PC-3 (cell line): ENCODE measurements around the gene ANKRD29. TPM values are rescaled to one million over a fixed set of nuclear protein-coding genes. Genes with fewer than 3 reads are reported as not detected.

Source experiments
- ATAC-seq: fragments of 200-7000 bp; cut with Tn5 transposase; 2 replicates; pipeline ENCODE4 v1.9.1; 2020; ENCODE audit warnings: mild to moderate bottlenecking, moderate library complexity
- BruUV-seq: library from RNA; stranded (reverse); fragments of 400-500 nt; replicated peaks from 2 replicates; lab custom pipeline; 2021; lab: Mats Ljungman, UMichigan
- CTCF ChIA-PET: fragments of 300-600 bp; sonication (Branson Sonifier 250); formaldehyde crosslinking; loops from one replicate; lab custom pipeline; 2022; ENCODE audit warnings: antibody characterized with exemption; lab: Charles Lee
- POLR2A ChIA-PET: fragments of 300-600 bp; sonication (Branson Sonifier 250); formaldehyde crosslinking; loops from one replicate; lab custom pipeline; 2022; ENCODE audit warnings: antibody characterized with exemption; ENCODE audit not compliant: unreplicated experiment; lab: Charles Lee
- DNase-seq: peaks from one replicate; pipeline ENCODE4 v3.0.0-alpha.2; 2015
- H2AFZ ChIP-seq: fragments of 300-600 bp; sonication (generic); 2 replicates; pipeline ENCODE4 v1.6.0; 2016; ENCODE audit warnings: antibody characterized with exemption, low read length
- H3F3A ChIP-seq: fragments of 300-600 bp; sonication (generic); one replicate; pipeline ENCODE4 v1.6.0; 2017; ENCODE audit warnings: antibody characterized with exemption, low read length, control low read depth, mild to moderate bottlenecking; ENCODE audit not compliant: unreplicated experiment
- H3K27ac ChIP-seq: fragments of 300-600 bp; sonication (generic); 2 replicates; pipeline ENCODE4 v1.5.1; 2016; ENCODE audit warnings: mild to moderate bottlenecking, low read length
- H3K27me3 ChIP-seq: fragments of 300-600 bp; sonication (generic); 2 replicates; pipeline ENCODE4 v1.6.1; 2016; ENCODE audit warnings: low read length, mixed read lengths
- H3K36me3 ChIP-seq: fragments of 300-600 bp; sonication (generic); 2 replicates; pipeline ENCODE4 v1.6.1; 2016; ENCODE audit warnings: low read depth, mixed run types, low read length, mixed read lengths
- H3K4me1 ChIP-seq: fragments of 300-600 bp; sonication (generic); 2 replicates; pipeline ENCODE4 v1.5.1; 2016; ENCODE audit warnings: low read length; ENCODE audit not compliant: insufficient read depth
- H3K4me2 ChIP-seq: fragments of 300-600 bp; sonication (generic); 2 replicates; pipeline ENCODE4 v1.6.0; 2016; ENCODE audit warnings: low read length
- H3K4me3 ChIP-seq: fragments of 300-600 bp; sonication (generic); 2 replicates; pipeline ENCODE4 v1.5.1; 2016; ENCODE audit warnings: mild to moderate bottlenecking, low read length, mixed read lengths
- H3K79me2 ChIP-seq: fragments of 300-600 bp; sonication (generic); 2 replicates; pipeline ENCODE4 v1.6.1; 2017; ENCODE audit warnings: low read length, mixed read lengths
- H3K9ac ChIP-seq: fragments of 300-600 bp; sonication (generic); 2 replicates; pipeline ENCODE4 v1.6.0; 2016; ENCODE audit warnings: mild to moderate bottlenecking, low read length
- H3K9me2 ChIP-seq: fragments of 300-600 bp; sonication (generic); replicated peaks from 2 replicates; pipeline ENCODE4 v1.6.1; 2016; ENCODE audit warnings: mixed run types, low read length, mixed read lengths
- H3K9me3 ChIP-seq: fragments of 300-600 bp; sonication (generic); 2 replicates; pipeline ENCODE4 v1.6.1; 2016; ENCODE audit warnings: low read length, mixed read lengths
- H4K20me1 ChIP-seq: fragments of 300-600 bp; sonication (generic); 2 replicates; pipeline ENCODE4 v1.6.1; 2016; ENCODE audit warnings: low read length, mixed read lengths
- CTCF ChIP-seq: fragments of 300-600 bp; sonication (generic); conservative IDR thresholded peaks from 2 replicates; pipeline ENCODE4 v1.5.1; 2017; ENCODE audit warnings: antibody characterized with exemption, low read depth, mild to moderate bottlenecking, low read length
- EZH2 ChIP-seq: fragments of 300-600 bp; sonication (generic); IDR thresholded peaks from one replicate; pipeline ENCODE4 v1.6.1; 2017; ENCODE audit warnings: antibody characterized with exemption, mild to moderate bottlenecking, low read length; ENCODE audit not compliant: unreplicated experiment
- EZH2phosphoT487 ChIP-seq: fragments of 300-600 bp; sonication (generic); IDR thresholded peaks from 2 replicates; pipeline ENCODE4 v1.6.1; 2018; ENCODE audit warnings: mild to moderate bottlenecking, antibody characterized with exemption, low read length, borderline replicate concordance
- intact Hi-C: fragments of 100-400 bp; cut with micrococcal nuclease; formaldehyde crosslinking; loops from 2 replicates; pipeline ENCODE4 v1.9.0; 2023
- total RNA-seq: library from RNA; depleted of rRNA; stranded (reverse); fragments of >200 nt; gene quantifications from 2 replicates; pipeline ENCODE4 v1.2.3, GENCODE V29; 2014

Gene ANKRD29
- total RNA-seq, 1 experiment from 2014 or later, result 31.0 TPM

DNA sequence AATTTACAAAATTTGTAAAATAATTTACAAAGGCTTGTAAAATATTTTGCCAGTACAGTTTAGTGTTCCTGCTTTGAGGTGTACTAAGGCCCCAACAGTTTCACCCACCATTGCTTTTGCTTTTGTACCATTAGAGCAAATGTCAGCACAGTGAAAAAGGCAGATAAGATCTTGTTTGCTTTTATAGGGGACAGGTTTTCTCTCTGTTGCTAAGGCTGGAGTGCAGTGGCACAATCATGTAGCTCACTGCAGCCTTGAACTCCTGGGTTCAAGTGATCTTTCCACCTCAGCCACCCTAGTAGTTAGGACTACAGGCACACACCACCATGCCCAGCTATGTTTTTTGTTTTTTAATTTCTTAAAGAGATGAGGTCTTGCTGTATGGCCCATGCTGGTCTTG lies 56.8 kb downstream of the ANKRD29 start:
- Histone ChIP-seq H3K27ac (no peak overlapping the region), H3K27me3 (no peaks in the 10 kb centered on the region), H4K20me1 (no peaks in the 10 kb centered on the region), H3K9me3 (no peaks in the 10 kb centered on the region), H3K9me2 (no peaks in the 10 kb centered on the region), H3K36me3 (no peaks in the 10 kb centered on the region), H3K9ac (no peak overlapping the region), H3K4me3 (no peak overlapping the region), H2AFZ (no peak overlapping the region), H3F3A (no peaks in the 10 kb centered on the region), H3K4me2 (no peak overlapping the region), H3K79me2 (no peaks in the 10 kb centered on the region), H3K4me1 (0 out of 2 replicates have a peak, but pooled peaks cover 3% of the 10 kb centered on the region)
- intact Hi-C loops, result no loop called here
- CTCF ChIA-PET, result no interaction called here
- no peak for TF ChIP-seq CTCF
- POLR2A ChIA-PET, result no interaction called here
- ATAC-seq (no peak), DNase-seq (no peak)
- no TSS peak for BruUV-seq

DNA sequence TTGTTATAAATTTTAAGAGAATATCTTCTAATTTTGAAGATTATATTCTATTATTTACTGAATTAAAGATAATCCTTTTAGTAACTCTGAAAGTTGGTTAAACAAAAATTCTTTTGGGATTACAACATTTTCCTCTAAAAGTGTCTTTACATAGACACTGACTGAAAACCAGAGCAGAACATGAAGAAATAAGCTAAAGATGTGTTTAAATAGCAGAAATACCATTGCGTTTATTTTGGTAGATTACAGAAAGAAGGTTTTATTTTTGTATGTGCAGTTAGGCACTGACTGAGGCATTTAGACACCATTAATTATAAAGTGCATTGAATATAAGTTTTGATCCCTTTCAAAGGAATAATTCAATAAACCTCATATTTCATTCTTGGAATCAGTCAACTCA lies 62.9 kb downstream of the ANKRD29 start:
- ChIA-PET POLR2A (no interaction called here), CTCF (no interaction called here)
- Histone ChIP-seq H3K4me2 (no peak overlapping the region), H3K27ac (no peak overlapping the region), H3K36me3 (no peaks in the 10 kb centered on the region), H3K4me1 (peaks cover under 1% of the 10 kb centered on the region), H3K9me3 (no peaks in the 10 kb centered on the region), H2AFZ (no peak overlapping the region), H3K4me3 (no peak overlapping the region), H3K27me3 (no peaks in the 10 kb centered on the region), H3F3A (no peaks in the 10 kb centered on the region), H3K9me2 (no peaks in the 10 kb centered on the region), H4K20me1 (no peaks in the 10 kb centered on the region), H3K9ac (no peak overlapping the region), H3K79me2 (no peaks in the 10 kb centered on the region)
- intact Hi-C loops, result no loop called here
- no TSS peak for BruUV-seq
- no peak for DNase-seq
- TF ChIP-seq EZH2 (no peak), EZH2phosphoT487 (no peak), CTCF (no peak)
- no peak for ATAC-seq

DNA sequence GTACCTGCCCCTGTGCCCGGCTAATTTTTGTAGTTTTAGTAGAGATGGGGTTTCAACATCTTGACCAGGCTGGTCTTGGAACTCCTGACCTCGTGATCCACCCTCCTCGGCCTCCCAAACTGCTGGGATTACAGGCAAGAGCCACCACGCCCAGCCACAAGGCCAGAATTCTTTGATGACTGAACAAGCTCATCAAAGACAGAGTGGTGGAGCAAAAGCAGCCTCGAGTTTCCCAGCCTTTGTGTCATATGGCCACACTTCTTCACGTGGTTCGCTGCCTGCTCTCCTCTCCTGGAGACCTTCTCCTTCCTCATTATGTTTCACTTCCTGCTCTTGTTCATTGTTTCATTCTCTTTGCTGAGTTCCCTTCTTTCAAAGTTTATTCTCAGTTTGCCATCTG lies 66.5 kb downstream of the ANKRD29 start:
- no peaks in the 10 kb centered on the region for H4K20me1 ChIP-seq
- no peak for TF ChIP-seq EZH2phosphoT487
- TF ChIP-seq EZH2, result no peak
- TF ChIP-seq CTCF, result no peak
- H2AFZ ChIP-seq, result no peak overlapping the region
- H3F3A ChIP-seq, result no peaks in the 10 kb centered on the region
- H3K4me1 ChIP-seq, result peaks cover 22% of the 10 kb centered on the region
- H3K36me3 ChIP-seq, result no peaks in the 10 kb centered on the region
- no peaks in the 10 kb centered on the region for H3K9me2 ChIP-seq
- intact Hi-C loops, result no loop called here
- H3K4me3 ChIP-seq, result no peak overlapping the region
- POLR2A ChIA-PET, result interaction anchor here (0.5 to 0.6 kb wide), 2 partner anchors 8 to 277 kb away, joined by 3 read pairs; no protein-coding TSS in a partner anchor
- CTCF ChIA-PET, result no interaction called here
- H3K27me3 ChIP-seq, result no peaks in the 10 kb centered on the region
- no peaks in the 10 kb centered on the region for H3K9me3 ChIP-seq
- no peak overlapping the region for H3K27ac ChIP-seq
- no peak for DNase-seq
- BruUV-seq, result no TSS peak
- H3K4me2 ChIP-seq, result no peak overlapping the region
- H3K9ac ChIP-seq, result no peak overlapping the region
- ATAC-seq, result no peak
- H3K79me2 ChIP-seq, result no peaks in the 10 kb centered on the region
